Colonic mucosa (tissue), 4 donors: ENCODE data around the gene OSBPL2. TPM values are rescaled to one million over a fixed set of nuclear protein-coding genes. Genes with fewer than 3 reads are reported as not detected.

Experiments
- DNase-seq: peaks from one replicate; pipeline ENCODE4 v3.0.0-alpha.2; 2020
- H3K27ac ChIP-seq: fragments of 200-600 bp; one replicate; pipeline ENCODE4 v1.8.0; 2021
- H3K27me3 ChIP-seq: fragments of 200-600 bp; one replicate; pipeline ENCODE4 v1.8.0; 2021
- H3K36me3 ChIP-seq: fragments of 200-600 bp; one replicate; pipeline ENCODE4 v1.8.0; 2021
- H3K4me1 ChIP-seq: fragments of 200-600 bp; one replicate; pipeline ENCODE4 v1.8.0; 2021; ENCODE audit warnings: mild to moderate bottlenecking
- H3K4me3 ChIP-seq: fragments of 200-600 bp; one replicate; pipeline ENCODE4 v1.8.0; 2021
- H3K9ac ChIP-seq, 2 donors: one replicate each; pipeline ENCODE4 v1.7.0; 2013; ENCODE audit warnings: control low read depth in 2 of 2, low read depth in 2 of 2, low read length in 2 of 2
- H3K9me3 ChIP-seq: fragments of 200-600 bp; one replicate; pipeline ENCODE4 v1.8.0; 2021
- CTCF ChIP-seq: fragments of 200-600 bp; IDR thresholded peaks from one replicate; pipeline ENCODE4 v1.8.0; 2022; ENCODE audit warnings: antibody characterized with exemption, mild to moderate bottlenecking
- intact Hi-C: fragments of 100-400 bp; cut with DNase I; formaldehyde crosslinking; loops from one replicate; pipeline ENCODE4 v1.14.1; 2022
- total RNA-seq, 2 donors: library from RNA; stranded (reverse); fragmentation: NEBNext Ultra II Directional in 1 of 2; extraction: Animal tissue kit (Norgen Biotek cat#: 25700) in 1 of 2; gene quantifications; one replicate each; pipeline ENCODE4 v1.2.1, GENCODE V29; 2021
- donor health status: healthy.
- donor health status: DM: no; HTN: no; CAD: no.
- donor health status: DM: no; HTN: no; CAD: no.

Gene OSBPL2
- total RNA-seq, 2 donors from 2014 or later = 77.3 to 102 TPM

GRCh38 chr20:62291251-62292066, 53.1 kb downstream of the OSBPL2 start:
- H3K4me3 ChIP-seq = no peak overlapping the region
- no peak for TF ChIP-seq CTCF
- H3K27me3 ChIP-seq = no peaks in the 10 kb centered on the region
- no peak overlapping the region for H3K27ac ChIP-seq
- no peak for DNase-seq
- intact Hi-C loops = no loop called here
- peaks cover 5% of the 10 kb centered on the region for H3K36me3 ChIP-seq
- no peaks in the 10 kb centered on the region for H3K4me1 ChIP-seq
- H3K9me3 ChIP-seq = no peaks in the 10 kb centered on the region
- no peak overlapping the region for H3K9ac ChIP-seq

GRCh38 chr20:62292108-62292507, 53.8 kb downstream of the OSBPL2 start:
- H3K4me1 ChIP-seq = no peaks in the 10 kb centered on the region
- H3K9ac ChIP-seq = no peak overlapping the region
- no peak overlapping the region for H3K27ac ChIP-seq
- peaks cover 5% of the 10 kb centered on the region for H3K36me3 ChIP-seq
- no peak for DNase-seq
- H3K4me3 ChIP-seq = no peak overlapping the region
- TF ChIP-seq CTCF = no peak
- intact Hi-C loops = no loop called here
- no peaks in the 10 kb centered on the region for H3K9me3 ChIP-seq
- H3K27me3 ChIP-seq = no peaks in the 10 kb centered on the region

GRCh38 chr20:62293111-62293784, 54.9 kb downstream of the OSBPL2 start:
- no peaks in the 10 kb centered on the region for H3K27me3 ChIP-seq
- H3K4me1 ChIP-seq = no peaks in the 10 kb centered on the region
- intact Hi-C loops = no loop called here
- TF ChIP-seq CTCF = no peak
- no peak for DNase-seq
- no peaks in the 10 kb centered on the region for H3K36me3 ChIP-seq
- no peak overlapping the region for H3K27ac ChIP-seq
- no peaks in the 10 kb centered on the region for H3K9me3 ChIP-seq
- no peak overlapping the region for H3K9ac ChIP-seq
- H3K4me3 ChIP-seq = no peak overlapping the region

- no peak overlapping the region for H3K27ac ChIP-seq
- H3K4me3 ChIP-seq = no peak overlapping the region
- DNase-seq = no peak
- no peak overlapping the region for H3K9ac ChIP-seq
- no peaks in the 10 kb centered on the region for H3K9me3 ChIP-seq
- intact Hi-C loops = no loop called here
- no peaks in the 10 kb centered on the region for H3K4me1 ChIP-seq
- no peaks in the 10 kb centered on the region for H3K36me3 ChIP-seq
- no peak for TF ChIP-seq CTCF
- H3K27me3 ChIP-seq = no peaks in the 10 kb centered on the region
These were observed 55.6 kb downstream of the OSBPL2 start for GRCh38 chr20:62293946-62294345.

GRCh38 chr20:62294516-62294915, 56.2 kb downstream of the OSBPL2 start:
- H3K36me3 ChIP-seq = no peaks in the 10 kb centered on the region
- no peak overlapping the region for H3K27ac ChIP-seq
- no peak for TF ChIP-seq CTCF
- H3K4me3 ChIP-seq = no peak overlapping the region
- H3K9ac ChIP-seq = no peak overlapping the region
- H3K4me1 ChIP-seq = no peaks in the 10 kb centered on the region
- DNase-seq = no peak
- H3K9me3 ChIP-seq = no peaks in the 10 kb centered on the region
- H3K27me3 ChIP-seq = no peaks in the 10 kb centered on the region
- intact Hi-C loops = no loop called here
